ENCODE data around the gene GPR39.

GRCh38 chr2:132437852-132438669 lies 21.5 kb downstream of the GPR39 start:
- no peak for TF ChIP-seq CTCF (IDR thresholded peaks at IDR 0.05; ENCODE audit: insufficient read depth, low read length, poor library complexity, severe bottlenecking)
- TF ChIP-seq EZH2phosphoT487 (conservative IDR thresholded peaks at IDR 0.05; ENCODE audit: low read length), result no peak
